IMR-90 (cell line): ENCODE results near the gene SHC2.

ENCODE experiments used
- BHLHE40 ChIP-seq: fragments of 150-350 bp; IDR thresholded peaks from 2 replicates; pipeline ENCODE4 v1.6.1; 2016; ENCODE audit warnings: mild to moderate bottlenecking, low read depth, low read length
- CEBPB ChIP-seq: IDR thresholded peaks from 2 replicates; pipeline ENCODE4 v1.6.1; 2012; ENCODE audit warnings: low read depth, low read length, improper control_type of control experiment
- CTCF ChIP-seq: conservative IDR thresholded peaks from 2 replicates; pipeline ENCODE4 v1.5.1; 2012; ENCODE audit warnings: mild to moderate bottlenecking, low read depth, low read length, improper control_type of control experiment
- RAD21 ChIP-seq: IDR thresholded peaks from 2 replicates; pipeline ENCODE4 v1.6.1; 2012; ENCODE audit warnings: low read length, improper control_type of control experiment
- RCOR1 ChIP-seq: IDR thresholded peaks from 2 replicates; pipeline ENCODE4 v1.6.1; 2012; ENCODE audit warnings: mild to moderate bottlenecking, low read length, improper control_type of control experiment; ENCODE audit not compliant: insufficient replicate concordance
- RFX5 ChIP-seq: IDR thresholded peaks from 2 replicates; pipeline ENCODE4 v1.8.0; 2012; ENCODE audit warnings: low read depth, mild to moderate bottlenecking, low read length, moderate library complexity

GRCh38 chr19:484494-484893 is 23.7 kb upstream of the SHC2 start:
- TF ChIP-seq CTCF: no peak
- no peak for TF ChIP-seq RFX5
- no peak for TF ChIP-seq CEBPB
- no peak for TF ChIP-seq RCOR1
- no peak for TF ChIP-seq BHLHE40
- TF ChIP-seq RAD21: no peak
